ENCODE results near the gene RNASEL. TPM values are rescaled to one million over a fixed set of nuclear protein-coding genes. Genes with fewer than 3 reads are reported as not detected.
A peak's percentile ranks its signal among the peaks of the same experiment; 100 is the strongest.

Gene RNASEL
- total and polyA plus RNA-seq, 2 donors (not counting 3 experiments of a cell fraction or from before 2014, with no cell fraction given): 0.59 to 1.9 TPM

DNA sequence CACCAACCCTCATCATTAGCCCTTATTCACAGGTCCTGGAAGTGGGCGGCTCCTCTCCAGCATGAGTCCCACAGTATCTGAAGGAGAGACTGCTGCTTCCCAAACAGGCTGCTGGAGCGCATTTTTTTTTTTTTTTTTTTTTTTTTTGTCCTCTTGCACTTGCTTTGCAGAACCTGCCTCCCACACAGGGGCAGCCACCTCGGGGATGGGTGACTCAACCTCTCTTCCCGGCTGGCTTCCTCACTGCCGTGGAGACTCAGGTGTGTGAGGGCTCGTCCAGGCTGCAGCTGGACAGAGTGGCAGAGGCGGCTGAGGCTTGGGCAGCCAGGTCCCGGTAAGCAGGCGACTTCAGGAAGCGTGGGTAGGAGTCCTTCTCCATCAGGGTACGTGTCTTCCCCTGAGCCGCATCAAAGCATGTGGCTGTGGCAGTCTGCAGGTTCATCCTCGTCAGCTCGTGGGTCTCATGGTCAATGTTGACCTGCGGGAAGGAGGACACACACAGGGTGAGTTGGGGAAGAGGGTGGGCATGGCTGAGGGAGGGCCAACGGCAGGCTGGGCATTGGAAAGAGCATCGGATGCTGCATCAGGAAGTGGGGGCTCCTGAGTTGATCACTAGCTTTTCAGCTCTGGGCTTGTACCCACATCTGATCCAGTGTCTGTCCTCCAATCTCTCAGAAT is 11.1 kb upstream of the RNASEL start:
- Histone ChIP-seq H3K36me3 (ENCODE audit: control insufficient read depth in 2 of 2, extremely low read depth in 1 of 2, insufficient read depth in 2 of 2, low read length in 2 of 2) (no peaks in the 10 kb centered on the region), H3K4me3 (replicated peaks in 1 of 3; ENCODE audit: insufficient read depth in 1 of 3, low read depth in 1 of 3, low read length in 3 of 3) (no peak overlapping the region), H3K9me1 (replicated peaks; ENCODE audit: control insufficient read depth, extremely low read depth, insufficient read depth, low read length) (no peaks in the 10 kb centered on the region), H3K79me2 (ENCODE audit: control insufficient read depth, insufficient read depth, low read length) (no peaks in the 10 kb centered on the region), H3K4me2 (ENCODE audit: insufficient read depth, low read length) (no peak overlapping the region), H3K9ac (replicated peaks; ENCODE audit: extremely low read depth, insufficient read depth, low read length) (no peak overlapping the region), H4K20me1 (replicated peaks; ENCODE audit: control insufficient read depth, extremely low read depth, insufficient read depth, low read length) (peaks cover 2% of the 10 kb centered on the region), H3K27me3 (ENCODE audit: control insufficient read depth in 2 of 2, insufficient read depth in 2 of 2, low read length in 2 of 2) (peaks cover 19 to 24% of the 10 kb centered on the region in 2 experiments), H3K9me3 (replicated peaks; ENCODE audit: control insufficient read depth, insufficient read depth, low read length) (no peaks in the 10 kb centered on the region), H3K4me1 (ENCODE audit: control insufficient read depth, extremely low read depth, insufficient read depth, low read length) (no peaks in the 10 kb centered on the region), H3K27ac (ENCODE audit: insufficient read depth, low read depth, low read length) (no peak overlapping the region), H2AFZ (ENCODE audit: low read depth, low read length) (no peak overlapping the region)
- DNase-seq (ENCODE audit: low read depth, low spot score): no peak
- no TSS peak for BruUV-seq (replicated peaks)
- ChIA-PET POLR2A (no interaction called here), CTCF (interaction anchor here (0.7 to 18.9 kb wide), 13 partner anchors 8 to 240 kb away, joined by 3 to 891 read pairs (median 7); partner anchors contain the start of genes NPL and RNASEL)
- FAIRE-seq: no peak
- no peak for TF ChIP-seq FOS (IDR thresholded peaks at IDR 0.05; ENCODE audit: borderline replicate concordance, insufficient read depth, low read length)
- TF ChIP-seq, protein P1, sequence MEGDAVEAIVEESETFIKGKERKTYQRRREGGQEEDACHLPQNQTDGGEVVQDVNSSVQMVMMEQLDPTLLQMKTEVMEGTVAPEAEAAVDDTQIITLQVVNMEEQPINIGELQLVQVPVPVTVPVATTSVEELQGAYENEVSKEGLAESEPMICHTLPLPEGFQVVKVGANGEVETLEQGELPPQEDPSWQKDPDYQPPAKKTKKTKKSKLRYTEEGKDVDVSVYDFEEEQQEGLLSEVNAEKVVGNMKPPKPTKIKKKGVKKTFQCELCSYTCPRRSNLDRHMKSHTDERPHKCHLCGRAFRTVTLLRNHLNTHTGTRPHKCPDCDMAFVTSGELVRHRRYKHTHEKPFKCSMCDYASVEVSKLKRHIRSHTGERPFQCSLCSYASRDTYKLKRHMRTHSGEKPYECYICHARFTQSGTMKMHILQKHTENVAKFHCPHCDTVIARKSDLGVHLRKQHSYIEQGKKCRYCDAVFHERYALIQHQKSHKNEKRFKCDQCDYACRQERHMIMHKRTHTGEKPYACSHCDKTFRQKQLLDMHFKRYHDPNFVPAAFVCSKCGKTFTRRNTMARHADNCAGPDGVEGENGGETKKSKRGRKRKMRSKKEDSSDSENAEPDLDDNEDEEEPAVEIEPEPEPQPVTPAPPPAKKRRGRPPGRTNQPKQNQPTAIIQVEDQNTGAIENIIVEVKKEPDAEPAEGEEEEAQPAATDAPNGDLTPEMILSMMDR (IDR thresholded peaks at IDR 0.05; ENCODE audit: extremely low read depth in 1 of 2, insufficient read depth in 1 of 2, low read depth in 1 of 2, low read length in 2 of 2): no peak
- TF ChIP-seq, protein P2, sequence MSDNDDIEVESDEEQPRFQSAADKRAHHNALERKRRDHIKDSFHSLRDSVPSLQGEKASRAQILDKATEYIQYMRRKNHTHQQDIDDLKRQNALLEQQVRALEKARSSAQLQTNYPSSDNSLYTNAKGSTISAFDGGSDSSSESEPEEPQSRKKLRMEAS (IDR thresholded peaks at IDR 0.05; ENCODE audit: insufficient read depth, insufficient read length): no peak
- dilution Hi-C loops (cut with MboI; ENCODE audit: extremely low pct_ligation_motif_present, low sequenced_read_pairs) (no loop called here), intact Hi-C loops (cut with micrococcal nuclease) (loop anchor here (2.0 to 5.0 kb wide), 2 partner anchors 208 to 239 kb away; partner anchors contain the start of genes DHX9 and GLUL)

DNA sequence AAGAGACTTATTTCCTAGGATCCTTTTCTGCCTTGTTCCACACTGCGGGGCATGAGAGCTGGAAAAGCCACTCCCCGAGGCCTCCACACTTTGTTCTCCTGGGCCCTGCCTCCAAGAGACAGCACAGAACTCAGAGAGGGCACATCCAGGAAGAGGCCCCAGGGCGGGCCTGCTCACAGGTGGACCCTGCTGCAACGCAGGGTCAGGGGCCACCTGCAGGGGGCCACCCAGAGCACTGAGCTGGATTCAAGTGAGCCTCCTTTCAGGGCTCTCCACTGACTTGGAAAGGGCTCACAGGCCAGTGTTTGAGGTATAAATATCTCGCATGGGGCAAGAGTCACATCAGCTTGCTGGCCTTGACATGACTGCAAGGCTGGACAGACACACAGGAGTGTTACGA is 10.3 kb upstream of the RNASEL start:
- Histone ChIP-seq H4K20me1 (replicated peaks; ENCODE audit: control insufficient read depth, extremely low read depth, insufficient read depth, low read length) (peaks cover 2% of the 10 kb centered on the region), H3K9me1 (replicated peaks; ENCODE audit: control insufficient read depth, extremely low read depth, insufficient read depth, low read length) (no peaks in the 10 kb centered on the region), H3K79me2 (ENCODE audit: control insufficient read depth, insufficient read depth, low read length) (no peaks in the 10 kb centered on the region), H3K9ac (replicated peaks; ENCODE audit: extremely low read depth, insufficient read depth, low read length) (no peak overlapping the region), H3K27ac (ENCODE audit: insufficient read depth, low read depth, low read length) (no peak overlapping the region), H2AFZ (ENCODE audit: low read depth, low read length) (no peak overlapping the region), H3K27me3 (ENCODE audit: control insufficient read depth in 2 of 2, insufficient read depth in 2 of 2, low read length in 2 of 2) (peaks cover 18 to 24% of the 10 kb centered on the region in 2 experiments), H3K4me2 (ENCODE audit: insufficient read depth, low read length) (no peak overlapping the region), H3K4me1 (ENCODE audit: control insufficient read depth, extremely low read depth, insufficient read depth, low read length) (no peaks in the 10 kb centered on the region), H3K4me3 (replicated peaks in 1 of 3; ENCODE audit: insufficient read depth in 1 of 3, low read depth in 1 of 3, low read length in 3 of 3) (no peak overlapping the region), H3K36me3 (ENCODE audit: control insufficient read depth in 2 of 2, extremely low read depth in 1 of 2, insufficient read depth in 2 of 2, low read length in 2 of 2) (no peaks in the 10 kb centered on the region), H3K9me3 (replicated peaks; ENCODE audit: control insufficient read depth, insufficient read depth, low read length) (no peaks in the 10 kb centered on the region)
- ChIA-PET POLR2A (no interaction called here), CTCF (interaction anchor here (0.7 to 18.9 kb wide), 7 partner anchors 9 to 241 kb away, joined by 3 to 891 read pairs (median 7); partner anchors contain the start of genes NPL and RNASEL)
- FAIRE-seq: no peak
- BruUV-seq (replicated peaks): no TSS peak
- TF ChIP-seq, protein P1 (IDR thresholded peaks at IDR 0.05; ENCODE audit: extremely low read depth in 1 of 2, insufficient read depth in 1 of 2, low read depth in 1 of 2, low read length in 2 of 2): peak; percentile 11 to 40
- TF ChIP-seq, protein P2 (IDR thresholded peaks at IDR 0.05; ENCODE audit: insufficient read depth, insufficient read length): no peak
- no peak for DNase-seq (ENCODE audit: low read depth, low spot score)
- dilution Hi-C loops (cut with MboI; ENCODE audit: extremely low pct_ligation_motif_present, low sequenced_read_pairs) (no loop called here), intact Hi-C loops (cut with micrococcal nuclease) (loop anchor here (5.0 kb wide), 2 partner anchors 152 to 512 kb away; no protein-coding TSS in a partner anchor)
